Amygdala (tissue), 56 donors: Measurements from ENCODE around the gene NOL11.
A peak's percentile ranks its signal among the peaks of the same experiment; 100 is the strongest.
"Not testable (repeated sequence)": the region's sequence is repeated elsewhere in the genome, so short reads cannot be mapped to it uniquely, and the experiment has no call there.

ENCODE experiments used
- DNase-seq, 56 donors: peaks; one replicate each; lab custom pipeline; 2025; lab: John Stamatoyannopoulos, UW

The NOL11 gene

GRCh38 chr17:67717624-67718324 is at the start of gene NOL11:
Gene NOL11, plus strand, starts transcription at chr17:67717936. Its CDS starts 12 bp downstream, at chr17:67717948.
- peak; percentile 94 to 100 (median 99) for DNase-seq

GRCh38 chr17:67671493-67671892 is 46.2 kb upstream of the NOL11 start:
- no peak for DNase-seq

GRCh38 chr17:67672592-67673335 is 45.0 kb upstream of the NOL11 start:
- no peak for DNase-seq

- no peak for DNase-seq
Observed at GRCh38 chr17:67675481-67675880, 42.3 kb upstream of the NOL11 start.

GRCh38 chr17:67676305-67676704 is 41.4 kb upstream of the NOL11 start:
- no peak for DNase-seq

GRCh38 chr17:67678414-67678813 is 39.3 kb upstream of the NOL11 start:
- peak in 2 of 56 donors; percentile 6 to 7 for DNase-seq

GRCh38 chr17:67679225-67679624 is 38.5 kb upstream of the NOL11 start:
- DNase-seq = no peak

- DNase-seq = no peak
Observed at GRCh38 chr17:67679721-67680120, 38.0 kb upstream of the NOL11 start.

- no peak for DNase-seq
Observed at GRCh38 chr17:67680445-67681224, 37.1 kb upstream of the NOL11 start.

- DNase-seq = no peak
Observed at GRCh38 chr17:67682196-67682595, 35.5 kb upstream of the NOL11 start.

- no peak for DNase-seq
Observed at GRCh38 chr17:67685351-67685750, 32.4 kb upstream of the NOL11 start.

GRCh38 chr17:67686241-67686640 is 31.5 kb upstream of the NOL11 start:
- DNase-seq = no peak

GRCh38 chr17:67687511-67687910 is 30.2 kb upstream of the NOL11 start:
- DNase-seq = no peak

GRCh38 chr17:67689534-67690177 is 28.1 kb upstream of the NOL11 start:
- peak in 12 of 56 donors; percentile 1 to 66 (median 12) for DNase-seq

GRCh38 chr17:67693811-67694210 is 23.9 kb upstream of the NOL11 start:
- no peak for DNase-seq

- no peak for DNase-seq
Observed at GRCh38 chr17:67696347-67696746, 21.4 kb upstream of the NOL11 start.

- no peak for DNase-seq
Observed at GRCh38 chr17:67696853-67697498, 20.8 kb upstream of the NOL11 start.

- no peak for DNase-seq
Observed at GRCh38 chr17:67700037-67700724, 17.6 kb upstream of the NOL11 start.

- DNase-seq = no peak
Observed at GRCh38 chr17:67700725-67701119, 17.0 kb upstream of the NOL11 start.

GRCh38 chr17:67702861-67703260 is 14.9 kb upstream of the NOL11 start:
- not testable (repeated sequence) for DNase-seq
